ENCODE results near the gene SLC35G4. TPM values are rescaled to one million over a fixed set of nuclear protein-coding genes. Genes with fewer than 3 reads are reported as not detected.
"Not testable (repeated sequence)": the region's sequence is repeated elsewhere in the genome, so short reads cannot be mapped to it uniquely, and the experiment has no call there.

The SLC35G4 gene
- not detected for total RNA-seq
- long read RNA-seq: 0 reads

DNA sequence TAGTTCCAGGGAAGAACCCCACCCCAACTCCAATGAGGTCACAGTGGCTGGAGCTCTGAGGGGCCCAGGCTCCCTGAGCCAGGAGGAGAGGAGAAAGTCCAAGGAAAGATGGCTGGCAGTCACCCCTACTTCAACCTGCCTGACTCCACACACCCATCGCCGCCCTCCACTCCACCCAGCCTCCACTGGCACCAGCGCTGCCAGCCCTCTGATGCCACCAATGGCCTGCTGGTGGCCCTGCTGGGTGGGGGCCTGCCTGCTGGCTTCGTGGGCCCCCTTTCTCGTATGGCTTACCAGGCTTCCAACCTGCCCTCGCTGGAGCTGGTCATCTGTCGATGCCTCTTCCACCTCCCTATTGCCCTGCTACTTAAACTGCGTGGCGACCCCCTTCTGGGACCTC, at the start of gene SLC35G4:
Gene SLC35G4 (plus strand): TSS at position 109 of the 400 bp plus-strand sequence. CDS start 0 bp downstream, at position 109.
- intact Hi-C loops (cut with DNase I); H3K9me3 ChIP-seq; ATAC-seq; H3K4me1 ChIP-seq; H3K27ac ChIP-seq; H3K27me3 ChIP-seq (ENCODE audit: low read depth); DNase-seq; H3K4me3 ChIP-seq; H3K36me3 ChIP-seq: not testable (repeated sequence)

DNA sequence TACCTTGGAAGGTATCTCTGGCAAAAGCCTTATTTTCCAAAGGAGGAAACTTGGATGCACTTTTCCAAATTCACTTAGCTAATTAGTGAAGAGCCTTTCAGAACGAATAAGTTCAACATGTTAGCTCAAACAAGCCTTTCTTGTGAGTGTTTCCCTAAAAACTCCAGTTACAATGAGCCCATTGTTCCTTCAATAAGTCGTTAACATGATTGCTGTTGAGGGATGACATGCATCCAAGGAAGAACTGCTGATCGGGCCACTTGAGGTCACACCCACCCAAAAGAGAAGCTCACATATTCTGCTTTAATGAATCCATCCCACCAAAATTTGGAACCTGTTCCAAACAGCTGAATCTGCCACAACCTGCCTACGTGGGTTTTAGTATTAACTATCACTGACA, 48.1 kb upstream of the SLC35G4 start:
- H3K27ac ChIP-seq: no peak overlapping the region
- H3K36me3 ChIP-seq: no peaks in the 10 kb centered on the region
- ATAC-seq: no peak
- H3K4me1 ChIP-seq: no peaks in the 10 kb centered on the region
- DNase-seq: no peak
- intact Hi-C loops (cut with DNase I): no loop called here
- H3K9me3 ChIP-seq: no peaks in the 10 kb centered on the region
- no peaks in the 10 kb centered on the region for H3K27me3 ChIP-seq (ENCODE audit: low read depth)
- no peak overlapping the region for H3K4me3 ChIP-seq
- TF ChIP-seq, protein P1, sequence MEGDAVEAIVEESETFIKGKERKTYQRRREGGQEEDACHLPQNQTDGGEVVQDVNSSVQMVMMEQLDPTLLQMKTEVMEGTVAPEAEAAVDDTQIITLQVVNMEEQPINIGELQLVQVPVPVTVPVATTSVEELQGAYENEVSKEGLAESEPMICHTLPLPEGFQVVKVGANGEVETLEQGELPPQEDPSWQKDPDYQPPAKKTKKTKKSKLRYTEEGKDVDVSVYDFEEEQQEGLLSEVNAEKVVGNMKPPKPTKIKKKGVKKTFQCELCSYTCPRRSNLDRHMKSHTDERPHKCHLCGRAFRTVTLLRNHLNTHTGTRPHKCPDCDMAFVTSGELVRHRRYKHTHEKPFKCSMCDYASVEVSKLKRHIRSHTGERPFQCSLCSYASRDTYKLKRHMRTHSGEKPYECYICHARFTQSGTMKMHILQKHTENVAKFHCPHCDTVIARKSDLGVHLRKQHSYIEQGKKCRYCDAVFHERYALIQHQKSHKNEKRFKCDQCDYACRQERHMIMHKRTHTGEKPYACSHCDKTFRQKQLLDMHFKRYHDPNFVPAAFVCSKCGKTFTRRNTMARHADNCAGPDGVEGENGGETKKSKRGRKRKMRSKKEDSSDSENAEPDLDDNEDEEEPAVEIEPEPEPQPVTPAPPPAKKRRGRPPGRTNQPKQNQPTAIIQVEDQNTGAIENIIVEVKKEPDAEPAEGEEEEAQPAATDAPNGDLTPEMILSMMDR (IDR thresholded peaks at IDR 0.05): no peak

DNA sequence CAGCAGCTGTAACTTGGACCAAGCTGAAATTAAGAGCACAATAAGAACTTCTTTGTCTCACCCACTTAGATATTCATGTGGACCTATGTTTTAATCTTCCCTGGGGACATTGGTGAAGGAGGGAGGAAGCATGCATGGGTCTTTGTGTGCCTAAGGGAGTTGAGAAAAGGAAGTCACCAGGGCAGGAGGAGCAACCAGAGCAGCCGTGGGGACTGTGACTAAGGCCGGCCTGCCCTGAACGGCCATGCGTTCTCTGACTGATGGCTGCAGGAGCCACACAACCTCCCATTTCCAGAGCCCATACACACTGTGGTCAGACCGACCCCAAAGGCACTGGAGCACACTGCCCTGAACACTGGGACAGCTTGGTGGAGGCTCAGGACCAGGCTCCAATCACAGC, 43.7 kb upstream of the SLC35G4 start:
- TF ChIP-seq, protein P1 (IDR thresholded peaks at IDR 0.05): no peak
- no peak for DNase-seq
- intact Hi-C loops (cut with DNase I): no loop called here

DNA sequence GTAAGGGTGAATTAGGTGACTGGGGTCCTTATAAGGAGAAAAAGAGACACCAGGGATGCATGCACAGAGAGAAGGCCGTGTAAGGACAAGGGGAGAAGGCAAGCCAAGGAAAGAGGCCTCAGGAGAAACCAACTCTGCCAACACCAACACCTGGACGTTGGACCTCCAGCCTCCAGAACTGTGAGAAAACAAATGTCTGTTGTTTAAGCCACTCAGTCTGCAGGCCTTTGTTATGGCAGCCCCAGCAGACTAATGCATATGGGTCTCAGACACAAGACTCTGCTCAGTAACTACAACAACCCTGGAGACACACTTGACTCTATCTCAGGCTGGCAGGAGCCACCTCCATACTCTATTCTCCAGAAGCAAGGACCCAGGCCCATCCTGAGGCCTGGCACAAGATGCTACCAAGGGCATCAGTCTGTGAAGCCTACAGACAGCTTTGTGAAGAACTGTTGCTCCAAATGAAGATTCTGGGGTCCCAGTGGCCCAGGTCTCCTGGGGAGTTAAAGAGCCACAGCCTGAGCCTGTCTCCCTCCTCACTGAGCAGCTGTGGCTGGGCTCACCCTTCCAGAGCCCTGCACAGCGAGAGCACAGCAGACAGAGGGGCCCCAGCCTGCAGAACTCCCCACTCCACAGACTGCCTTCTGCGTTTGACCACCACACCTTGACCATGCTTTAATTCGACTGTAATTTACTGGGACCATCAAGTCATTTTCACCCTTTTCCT, 43.0 kb upstream of the SLC35G4 start:
- TF ChIP-seq, protein P1 (IDR thresholded peaks at IDR 0.05): no peak
- no peaks in the 10 kb centered on the region for H3K4me1 ChIP-seq
- H3K27me3 ChIP-seq (ENCODE audit: low read depth): no peaks in the 10 kb centered on the region
- H3K36me3 ChIP-seq: no peaks in the 10 kb centered on the region
- H3K9me3 ChIP-seq: no peaks in the 10 kb centered on the region
- no peak for DNase-seq
- ATAC-seq: no peak
- intact Hi-C loops (cut with DNase I): no loop called here
- H3K27ac ChIP-seq: no peak overlapping the region
- no peak overlapping the region for H3K4me3 ChIP-seq

More for the DNA sequence above, 43.7 kb upstream of the SLC35G4 start:
- ATAC-seq: no peak
- Histone ChIP-seq H3K9me3 (no peaks in the 10 kb centered on the region), H3K4me3 (no peak overlapping the region), H3K27ac (no peak overlapping the region), H3K27me3 (ENCODE audit: low read depth) (no peaks in the 10 kb centered on the region), H3K4me1 (no peaks in the 10 kb centered on the region), H3K36me3 (no peaks in the 10 kb centered on the region)

DNA sequence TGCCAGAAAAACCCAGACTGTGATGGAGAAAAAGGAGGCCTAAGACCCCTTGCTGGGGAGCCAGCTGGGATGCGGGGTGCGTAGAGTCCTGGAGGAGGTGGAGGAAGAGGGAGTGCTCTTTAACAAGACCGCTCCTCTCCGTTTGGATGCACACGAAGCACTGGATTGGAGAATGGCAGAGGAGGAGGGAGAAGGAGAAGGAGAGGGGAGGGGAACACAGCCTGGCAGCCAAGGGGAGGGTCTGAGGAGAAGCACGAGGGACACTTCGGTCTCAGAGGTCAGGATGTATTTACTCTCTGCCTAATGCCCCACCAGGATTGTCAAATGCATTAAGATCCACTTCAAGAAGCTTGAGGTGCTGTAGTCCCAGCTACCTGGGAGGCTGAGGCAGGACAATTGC, 42.0 kb upstream of the SLC35G4 start:
- Histone ChIP-seq H3K4me3 (no peak overlapping the region), H3K4me1 (no peaks in the 10 kb centered on the region), H3K27me3 (ENCODE audit: low read depth) (no peaks in the 10 kb centered on the region), H3K27ac (no peak overlapping the region), H3K36me3 (no peaks in the 10 kb centered on the region), H3K9me3 (no peaks in the 10 kb centered on the region)
- ATAC-seq (no peak), DNase-seq (no peak)
- TF ChIP-seq, protein P1 (IDR thresholded peaks at IDR 0.05): no peak
- intact Hi-C loops (cut with DNase I): no loop called here

DNA sequence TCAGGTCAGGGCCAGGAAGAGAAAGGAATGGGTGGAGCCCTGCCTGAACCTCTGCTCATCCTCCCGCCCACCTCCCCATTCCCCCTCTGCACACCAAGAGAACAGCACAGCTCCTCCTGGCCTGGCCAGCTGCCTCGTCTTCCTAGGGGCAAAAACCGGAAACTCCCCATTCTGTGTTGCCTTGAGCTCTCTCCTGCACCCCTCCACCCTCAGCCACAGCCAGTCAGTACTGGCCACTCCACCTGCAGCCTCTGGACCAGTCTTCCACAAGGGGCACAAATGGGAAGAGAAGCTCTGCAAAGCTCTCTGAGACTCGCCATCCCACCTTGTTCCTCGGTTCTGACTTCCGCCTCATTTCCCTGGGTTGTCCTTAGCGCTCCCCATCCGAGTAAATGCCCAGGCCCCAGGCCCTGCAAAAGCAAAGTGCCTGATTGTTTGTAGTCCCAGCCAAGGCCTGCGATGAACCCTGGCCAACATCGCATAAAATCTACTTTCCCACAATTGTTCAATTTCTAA, 39.3 kb upstream of the SLC35G4 start:
- H3K36me3 ChIP-seq: no peaks in the 10 kb centered on the region
- no peak for ATAC-seq
- no peak overlapping the region for H3K4me3 ChIP-seq
- H3K27ac ChIP-seq: no peak overlapping the region
- intact Hi-C loops (cut with DNase I): no loop called here
- no peaks in the 10 kb centered on the region for H3K9me3 ChIP-seq
- H3K4me1 ChIP-seq: no peaks in the 10 kb centered on the region
- TF ChIP-seq, protein P1 (IDR thresholded peaks at IDR 0.05): no peak
- no peak for DNase-seq
- H3K27me3 ChIP-seq (ENCODE audit: low read depth): no peaks in the 10 kb centered on the region

Data from lower lobe of right lung (tissue), 2 donors.